ENCODE results near the gene GLB1L2. TPM values are rescaled to one million over a fixed set of nuclear protein-coding genes. Genes with fewer than 3 reads are reported as not detected.
A peak's percentile ranks its signal among the peaks of the same experiment; 100 is the strongest.

Gene GLB1L2
- total and polyA plus RNA-seq, 8 donors = 4.2 to 10.1 (median 6.9) TPM

GRCh38 chr11:134416726-134417125 lies 84.9 kb downstream of the GLB1L2 start:
- DNase-seq = no peak
- intact Hi-C loops (cut with DNase I) = no loop called here
- no peak overlapping the region for H3K27ac ChIP-seq
- FAIRE-seq = no peak
- ATAC-seq = no peak
- WGBS, 2 donors = 47 to 55% methylated on average over 10 of the region's 10 CpGs
- H3K4me3 ChIP-seq = no peak overlapping the region
- H3K27me3 ChIP-seq = peaks cover 0 to 8% (median 0%) of the 10 kb centered on the region in 4 donors
- TF ChIP-seq CTCF (IDR thresholded peaks at IDR 0.05) = no peak
- no peaks in the 10 kb centered on the region for H3K4me1 ChIP-seq
- H3K9me3 ChIP-seq = no peaks in the 10 kb centered on the region
- H3K36me3 ChIP-seq = no peaks in the 10 kb centered on the region

- no peaks in the 10 kb centered on the region for H3K9me3 ChIP-seq
- intact Hi-C loops (cut with DNase I) = no loop called here
- H3K36me3 ChIP-seq = no peaks in the 10 kb centered on the region
- peaks cover 0 to 8% (median 0%) of the 10 kb centered on the region in 4 donors for H3K27me3 ChIP-seq
- FAIRE-seq = no peak
- H3K4me1 ChIP-seq = no peaks in the 10 kb centered on the region
- WGBS, 2 donors = 36 to 38% methylated on average over 14 of the region's 14 CpGs
- no peak for TF ChIP-seq CTCF (IDR thresholded peaks at IDR 0.05)
- ATAC-seq = peak in 1 of 4 donors; percentile 20
- no peak overlapping the region for H3K4me3 ChIP-seq
- DNase-seq = no peak
- no peak overlapping the region for H3K27ac ChIP-seq
Measured at GRCh38 chr11:134417871-134418840, 86.4 kb downstream of the GLB1L2 start.

- Histone ChIP-seq H3K27me3 (no peaks in the 10 kb centered on the region), H3K4me1 (no peaks in the 10 kb centered on the region), H3K27ac (no peak overlapping the region), H3K4me3 (no peak overlapping the region), H3K9me3 (no peaks in the 10 kb centered on the region), H3K36me3 (no peaks in the 10 kb centered on the region)
- TF ChIP-seq CTCF (IDR thresholded peaks at IDR 0.05) = no peak
- intact Hi-C loops (cut with DNase I) = no loop called here
- no peak for DNase-seq
- no peak for FAIRE-seq
- 55 to 66% methylated on average over 10 of the region's 10 CpGs for WGBS, 2 donors
- ATAC-seq = no peak
Measured at GRCh38 chr11:134423106-134423505, 91.3 kb downstream of the GLB1L2 start.

- H3K27ac ChIP-seq = no peak overlapping the region
- intact Hi-C loops (cut with DNase I) = no loop called here
- H3K36me3 ChIP-seq = no peaks in the 10 kb centered on the region
- 57 to 66% methylated on average over 2 of the region's 2 CpGs for WGBS, 2 donors
- no peak for FAIRE-seq
- TF ChIP-seq CTCF (IDR thresholded peaks at IDR 0.05) = no peak
- no peak for ATAC-seq
- H3K9me3 ChIP-seq = no peaks in the 10 kb centered on the region
- no peaks in the 10 kb centered on the region for H3K4me1 ChIP-seq
- no peak overlapping the region for H3K4me3 ChIP-seq
- H3K27me3 ChIP-seq = peaks cover 0 to 2% (median 0%) of the 10 kb centered on the region in 4 donors
- DNase-seq = no peak
Measured at GRCh38 chr11:134425413-134425812, 93.6 kb downstream of the GLB1L2 start.

Other genes with a start within 250 kb of the GLB1L2 start
- gene NCAPD3, start 108.0 kb upstream of the GLB1L2 start, total RNA-seq = 1 to 10 TPM; 5.0 to 9.5 (median 6.9) TPM
- gene NCAPD3, start 108.0 kb upstream of the GLB1L2 start, polyA plus RNA-seq = 1 to 10 TPM; 4.5 to 5.2 TPM
- gene VPS26B, start 107.3 kb upstream of the GLB1L2 start, total RNA-seq = 10 to 100 TPM; 21.6 to 30.1 (median 26.5) TPM
- gene VPS26B, start 107.3 kb upstream of the GLB1L2 start, polyA plus RNA-seq = 10 to 100 TPM; 18.1 to 30.3 TPM
- gene THYN1, start 78.6 kb upstream of the GLB1L2 start, total RNA-seq = 10 to 100 TPM; 10.3 to 21.8 (median 14.6) TPM
- gene THYN1, start 78.6 kb upstream of the GLB1L2 start, polyA plus RNA-seq = 10 to 100 TPM; 26.3 to 50.0 TPM
- gene ACAD8, start 78.4 kb upstream of the GLB1L2 start, total RNA-seq = 10 to 100 TPM; 15.9 to 22.2 (median 16.4) TPM
- gene ACAD8, start 78.4 kb upstream of the GLB1L2 start, polyA plus RNA-seq = 10 to 100 TPM; 32.7 to 38.5 TPM
- under 1 TPM in 2 of 6 donors, not detected in 4; 0.12 to 0.13 TPM for gene GLB1L3, start 55.6 kb upstream of the GLB1L2 start, total RNA-seq
- gene GLB1L3, start 55.6 kb upstream of the GLB1L2 start, polyA plus RNA-seq = under 1 TPM; 0.15 to 0.38 TPM
- under 1 TPM; 0.08 to 0.34 (median 0.14) TPM for gene B3GAT1, start 80.3 kb downstream of the GLB1L2 start, total RNA-seq
- gene B3GAT1, start 80.3 kb downstream of the GLB1L2 start, polyA plus RNA-seq = 1 to 10 TPM in 1 of 2 donors, under 1 TPM in 1; 0.49 to 1.3 TPM

Measured in pancreas (tissue), 10 donors.